Peyer's patch (tissue), 4 donors: Measurements from ENCODE around the gene S100A7. TPM values are rescaled to one million over a fixed set of nuclear protein-coding genes. Genes with fewer than 3 reads are reported as not detected.

Experiments
- DNase-seq, 3 donors: peaks; one replicate each; pipeline ENCODE4 v3.0.0-alpha.2; 2017 to 2019
- H3K27ac ChIP-seq, 4 donors: fragments of 200-600 bp; sonication (generic); one replicate each; pipeline ENCODE4 v1.5.1; 2016 to 2019
- H3K27me3 ChIP-seq, 2 donors: fragments of 200-600 bp; sonication (generic); one replicate each; pipeline ENCODE4 v1.5.1; 2019
- H3K36me3 ChIP-seq, 3 donors: fragments of 200-600 bp; sonication (generic); one replicate each; pipeline ENCODE4 v1.5.1; 2016 to 2019
- H3K4me1 ChIP-seq, 4 donors: fragments of 200-600 bp; sonication (generic); one replicate each; pipeline ENCODE4 v1.5.1; 2016 to 2019
- H3K4me3 ChIP-seq, 4 donors: fragments of 200-600 bp; sonication (generic); 1 replicate in 3 of 4; 2 replicates in 1 of 4; pipeline ENCODE4 v1.5.1; 2016 to 2019; ENCODE audit warnings: mild to moderate bottlenecking in 1 of 4
- H3K9me3 ChIP-seq, 4 donors: fragments of 200-600 bp; sonication (generic); one replicate each; pipeline ENCODE4 v1.5.1; 2016 to 2019; ENCODE audit warnings: mild to moderate bottlenecking in 1 of 4
- CTCF ChIP-seq, 6 experiments: fragments of 450-650 bp in 4 of 6; fragments of 200-600 bp in 2 of 6; sonication (generic) in 1 of 6; IDR thresholded peaks; one replicate each; pipeline ENCODE4 v1.5.1; 2017 to 2019; ENCODE audit warnings: antibody characterized with exemption in 6 of 6, mild to moderate bottlenecking in 3 of 6, moderate library complexity in 1 of 6
- POLR2A ChIP-seq, 2 donors: fragments of 450-650 bp; IDR thresholded peaks; one replicate each; pipeline ENCODE4 v1.5.1; 2017; ENCODE audit warnings: antibody characterized with exemption in 2 of 2, mild to moderate bottlenecking in 2 of 2, moderate library complexity in 2 of 2
- total RNA-seq, 4 donors: library from RNA; depleted of rRNA; stranded (reverse); fragments of >200 nt; gene quantifications; one replicate each; pipeline ENCODE4 v1.1.0, GENCODE V29; 2016

S100A7 gene
- total RNA-seq, 4 donors from 2014 or later = not detected

- Histone ChIP-seq H3K4me3 (no peak overlapping the region), H3K27me3 (no peaks in the 10 kb centered on the region), H3K27ac (no peak overlapping the region), H3K9me3 (no peaks in the 10 kb centered on the region), H3K4me1 (no peaks in the 10 kb centered on the region), H3K36me3 (no peaks in the 10 kb centered on the region)
- DNase-seq = no peak
- TF ChIP-seq CTCF (IDR thresholded peaks at IDR 0.05) (no peak), POLR2A (IDR thresholded peaks at IDR 0.05) (no peak)
Observed at GRCh38 chr1:153439273-153439672, 21.2 kb downstream of the S100A7 start.

- Histone ChIP-seq H3K27me3 (no peaks in the 10 kb centered on the region), H3K4me3 (no peak overlapping the region), H3K9me3 (no peaks in the 10 kb centered on the region), H3K4me1 (no peaks in the 10 kb centered on the region), H3K27ac (no peak overlapping the region), H3K36me3 (no peaks in the 10 kb centered on the region)
- TF ChIP-seq CTCF (IDR thresholded peaks at IDR 0.05) (no peak), POLR2A (IDR thresholded peaks at IDR 0.05) (no peak)
- no peak for DNase-seq
Observed at GRCh38 chr1:153438599-153438998, 21.9 kb downstream of the S100A7 start.

- H3K27me3 ChIP-seq = no peaks in the 10 kb centered on the region
- H3K4me3 ChIP-seq = no peak overlapping the region
- H3K27ac ChIP-seq = no peak overlapping the region
- TF ChIP-seq CTCF (IDR thresholded peaks at IDR 0.05) = no peak
- TF ChIP-seq POLR2A (IDR thresholded peaks at IDR 0.05) = no peak
- DNase-seq = no peak
- H3K36me3 ChIP-seq = no peaks in the 10 kb centered on the region
- H3K9me3 ChIP-seq = no peaks in the 10 kb centered on the region
- no peaks in the 10 kb centered on the region for H3K4me1 ChIP-seq
Observed at GRCh38 chr1:153437236-153437635, 23.2 kb downstream of the S100A7 start.

- H3K4me3 ChIP-seq = no peak overlapping the region
- H3K27me3 ChIP-seq = no peaks in the 10 kb centered on the region
- no peak overlapping the region for H3K27ac ChIP-seq
- H3K4me1 ChIP-seq = no peaks in the 10 kb centered on the region
- no peaks in the 10 kb centered on the region for H3K36me3 ChIP-seq
- DNase-seq = no peak
- TF ChIP-seq POLR2A (IDR thresholded peaks at IDR 0.05) (no peak), CTCF (IDR thresholded peaks at IDR 0.05) (no peak)
- no peaks in the 10 kb centered on the region for H3K9me3 ChIP-seq
Observed at GRCh38 chr1:153434746-153435455, 25.6 kb downstream of the S100A7 start.

- TF ChIP-seq POLR2A (IDR thresholded peaks at IDR 0.05) (no peak), CTCF (IDR thresholded peaks at IDR 0.05) (no peak)
- no peak for DNase-seq
Observed at GRCh38 chr1:153432874-153433681, 27.4 kb downstream of the S100A7 start.

More at GRCh38 chr1:153432874-153433681, 27.4 kb downstream of the S100A7 start:
- Histone ChIP-seq H3K9me3 (no peaks in the 10 kb centered on the region), H3K4me3 (no peak overlapping the region), H3K27ac (no peak overlapping the region), H3K4me1 (no peaks in the 10 kb centered on the region), H3K27me3 (no peaks in the 10 kb centered on the region), H3K36me3 (no peaks in the 10 kb centered on the region)
